Activated CD8-positive, alpha-beta memory T cell treated with anti-CD3 and anti-CD28 coated beads for 48 hours (primary cell): ENCODE data around the gene KRTAP5-1.
"Not testable (repeated sequence)": the region's sequence is repeated elsewhere in the genome, so short reads cannot be mapped to it uniquely, and the experiment has no call there.

Experiments used
- DNase-seq, 3 experiments: peaks; one replicate each; pipeline ENCODE4 v3.0.0-alpha.2; 2020; ENCODE audit warnings: low read depth in 2 of 3, low spot score in 2 of 3

The KRTAP5-1 gene

GRCh38 chr11:1584661-1585370 is at the start of gene KRTAP5-1:
TSS of gene KRTAP5-1 (minus strand) at chr11:1585283. CDS start at chr11:1585249, 34 bp downstream.
- DNase-seq, result not testable (repeated sequence)

- no peak for DNase-seq
Measured at GRCh38 chr11:1633864-1634263, 48.8 kb upstream of the KRTAP5-1 start.

GRCh38 chr11:1632053-1632714 is 47.1 kb upstream of the KRTAP5-1 start:
- DNase-seq, result no peak

- DNase-seq, result no peak
Measured at GRCh38 chr11:1631066-1631568, 46.0 kb upstream of the KRTAP5-1 start.

GRCh38 chr11:1630271-1630670 is 45.2 kb upstream of the KRTAP5-1 start:
- DNase-seq, result no peak

- DNase-seq, result no peak
Measured at GRCh38 chr11:1629326-1630185, 44.5 kb upstream of the KRTAP5-1 start, which contains the start of gene KRTAP5-5. TSS of gene KRTAP5-5 (plus strand) at chr11:1629775. CDS start at chr11:1629841, 66 bp downstream.

GRCh38 chr11:1628506-1629325 is 43.6 kb upstream of the KRTAP5-1 start:
- peak; percentile 13 to 45 (median 42) for DNase-seq

GRCh38 chr11:1625541-1625940 is 40.5 kb upstream of the KRTAP5-1 start:
- DNase-seq, result no peak

GRCh38 chr11:1624621-1625020 is 39.5 kb upstream of the KRTAP5-1 start:
- DNase-seq, result no peak

- DNase-seq, result no peak
Measured at GRCh38 chr11:1623716-1624115, 38.6 kb upstream of the KRTAP5-1 start.

- no peak for DNase-seq
Measured at GRCh38 chr11:1622086-1622485, 37.0 kb upstream of the KRTAP5-1 start, which contains the start of gene KRTAP5-4. TSS of gene KRTAP5-4 (minus strand) at chr11:1622138. CDS start at chr11:1622093, 45 bp downstream.

- DNase-seq, result no peak
Measured at GRCh38 chr11:1619449-1619848, 34.4 kb upstream of the KRTAP5-1 start.

- no peak for DNase-seq
Measured at GRCh38 chr11:1618231-1618630, 33.1 kb upstream of the KRTAP5-1 start.

- no peak for DNase-seq
Measured at GRCh38 chr11:1608363-1608762, 23.3 kb upstream of the KRTAP5-1 start, which contains the start of gene KRTAP5-3. TSS of gene KRTAP5-3 (minus strand) at chr11:1608463. CDS start at chr11:1608385, 78 bp downstream.

GRCh38 chr11:1607901-1608300 is 22.8 kb upstream of the KRTAP5-1 start:
- DNase-seq, result not testable (repeated sequence)

- DNase-seq, result not testable (repeated sequence)
Measured at GRCh38 chr11:1607156-1607845, 22.2 kb upstream of the KRTAP5-1 start.

GRCh38 chr11:1605923-1606322 is 20.8 kb upstream of the KRTAP5-1 start:
- DNase-seq, result not testable (repeated sequence)

GRCh38 chr11:1604711-1605110 is 19.6 kb upstream of the KRTAP5-1 start:
- no peak for DNase-seq

GRCh38 chr11:1604181-1604580 is 19.1 kb upstream of the KRTAP5-1 start:
- DNase-seq, result no peak

GRCh38 chr11:1603629-1604028 is 18.5 kb upstream of the KRTAP5-1 start:
- no peak for DNase-seq
